ENCODE data around the gene SERPINA1. TPM values are rescaled to one million over a fixed set of nuclear protein-coding genes. Genes with fewer than 3 reads are reported as not detected.

The SERPINA1 gene
- total and polyA plus RNA-seq, 10 of the 15 experiments (the other 5 are each of a cell fraction or from before 2014, with no cell fraction given), result 0.16 to 6.6 (median 0.53) TPM

DNA sequence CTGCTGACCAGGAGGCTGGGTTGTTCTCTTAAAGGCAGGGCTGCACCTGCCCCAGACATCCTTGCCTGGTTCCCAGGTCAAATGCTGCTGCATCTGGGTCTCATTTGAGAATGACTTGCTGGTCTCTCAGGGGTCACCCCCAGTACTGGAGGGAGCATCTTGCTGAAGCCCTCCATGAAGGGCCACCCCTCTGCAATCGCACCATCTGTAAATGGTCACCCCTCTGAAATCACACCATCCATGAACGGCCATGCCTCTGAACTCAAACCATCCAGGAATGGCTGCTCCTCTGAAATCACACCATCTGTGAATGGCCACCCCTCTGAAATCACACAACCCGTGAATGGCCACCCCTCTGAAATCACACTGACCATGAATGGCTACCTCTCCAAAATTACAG is 58.0 kb downstream of the SERPINA1 start:
- in situ Hi-C loops (cut with MboI) (no loop called here), intact Hi-C loops (cut with micrococcal nuclease; ENCODE audit: unreplicated experiment) (no loop called here)
- CTCF ChIA-PET, result no interaction called here
- BruUV-seq (replicated peaks), result no TSS peak
- no peak for FAIRE-seq
- H3K4me2 ChIP-seq (ENCODE audit: control insufficient read depth, insufficient read depth), result no peak overlapping the region
- no peaks in the 10 kb centered on the region for H3K4me1 ChIP-seq (ENCODE audit: control insufficient read depth, insufficient read depth, low read length)
- no peak for ATAC-seq
- no peaks in the 10 kb centered on the region for H3K79me2 ChIP-seq (ENCODE audit: control insufficient read depth, insufficient read depth, low read length)
- DNase-seq (ENCODE audit: low read depth, low spot score), result no peak
- POLR2A ChIA-PET, result no interaction called here
- 32% methylated on average over 3 of the region's 3 CpGs for WGBS (ENCODE audit: insufficient coverage, insufficient replicate concordance, low lambda C conversion rate, missing lambda C conversion rate)
- no peak overlapping the region for H3K4me3 ChIP-seq
- no peaks in the 10 kb centered on the region for H3K36me3 ChIP-seq (ENCODE audit: control insufficient read depth in 2 of 2, insufficient read depth in 2 of 2, low read length in 1 of 2)
- H2AFZ ChIP-seq (ENCODE audit: control insufficient read depth, low read depth, low read length), result no peak overlapping the region
- H3K27ac ChIP-seq (ENCODE audit: control insufficient read depth, insufficient read depth), result no peak overlapping the region
- H3K9me3 ChIP-seq (replicated peaks; ENCODE audit: control insufficient read depth, insufficient read depth, low read length), result no peaks in the 10 kb centered on the region
- RAD21 ChIA-PET (ENCODE audit: unreplicated experiment), result no interaction called here
- H3K9ac ChIP-seq (ENCODE audit: control insufficient read depth, insufficient read depth, low read length), result no peak overlapping the region
- no peaks in the 10 kb centered on the region for H4K20me1 ChIP-seq (ENCODE audit: control insufficient read depth, insufficient read depth)
- H3K27me3 ChIP-seq (replicated peaks in 1 of 2; ENCODE audit: control insufficient read depth in 2 of 2, insufficient read depth in 2 of 2, low read length in 1 of 2), result no peaks in the 10 kb centered on the region
- SMC1A ChIA-PET (ENCODE audit: uncharacterized antibody, unreplicated experiment), result no interaction called here
- TF ChIP-seq, protein P1, sequence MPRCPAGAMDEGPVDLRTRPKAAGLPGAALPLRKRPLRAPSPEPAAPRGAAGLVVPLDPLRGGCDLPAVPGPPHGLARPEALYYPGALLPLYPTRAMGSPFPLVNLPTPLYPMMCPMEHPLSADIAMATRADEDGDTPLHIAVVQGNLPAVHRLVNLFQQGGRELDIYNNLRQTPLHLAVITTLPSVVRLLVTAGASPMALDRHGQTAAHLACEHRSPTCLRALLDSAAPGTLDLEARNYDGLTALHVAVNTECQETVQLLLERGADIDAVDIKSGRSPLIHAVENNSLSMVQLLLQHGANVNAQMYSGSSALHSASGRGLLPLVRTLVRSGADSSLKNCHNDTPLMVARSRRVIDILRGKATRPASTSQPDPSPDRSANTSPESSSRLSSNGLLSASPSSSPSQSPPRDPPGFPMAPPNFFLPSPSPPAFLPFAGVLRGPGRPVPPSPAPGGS (IDR thresholded peaks at IDR 0.05; ENCODE audit: borderline replicate concordance, insufficient read depth, low read depth, low read length, poor library complexity, severe bottlenecking), result no peak
- TF ChIP-seq POLR2A (IDR thresholded peaks at IDR 0.05; ENCODE audit: low read depth, low read length) (no peak), NR2C1 (IDR thresholded peaks at IDR 0.05) (no peak), BCL11A (IDR thresholded peaks at IDR 0.05; ENCODE audit: low read depth, low read length) (no peak), HDGF (IDR thresholded peaks at IDR 0.05) (no peak), STAT3 (IDR thresholded peaks at IDR 0.05; ENCODE audit: low read depth, low read length) (no peak), ZNF622 (IDR thresholded peaks at IDR 0.05) (no peak), NR2C2 (IDR thresholded peaks at IDR 0.05; ENCODE audit: borderline replicate concordance, control insufficient read depth, insufficient read length, low read depth) (no peak), CBX5 (IDR thresholded peaks at IDR 0.05; ENCODE audit: low read depth) (no peak), IRF4 (IDR thresholded peaks at IDR 0.05; ENCODE audit: low read depth, low read length) (no peak), MTA3 (IDR thresholded peaks at IDR 0.05; ENCODE audit: borderline replicate concordance, low read length) (no peak), GATAD2B (conservative IDR thresholded peaks at IDR 0.05; ENCODE audit: low read depth) (no peak), HCFC1 (IDR thresholded peaks at IDR 0.05; ENCODE audit: low read length) (no peak), CHD4 (IDR thresholded peaks at IDR 0.05) (no peak)
- TF ChIP-seq, protein P2, sequence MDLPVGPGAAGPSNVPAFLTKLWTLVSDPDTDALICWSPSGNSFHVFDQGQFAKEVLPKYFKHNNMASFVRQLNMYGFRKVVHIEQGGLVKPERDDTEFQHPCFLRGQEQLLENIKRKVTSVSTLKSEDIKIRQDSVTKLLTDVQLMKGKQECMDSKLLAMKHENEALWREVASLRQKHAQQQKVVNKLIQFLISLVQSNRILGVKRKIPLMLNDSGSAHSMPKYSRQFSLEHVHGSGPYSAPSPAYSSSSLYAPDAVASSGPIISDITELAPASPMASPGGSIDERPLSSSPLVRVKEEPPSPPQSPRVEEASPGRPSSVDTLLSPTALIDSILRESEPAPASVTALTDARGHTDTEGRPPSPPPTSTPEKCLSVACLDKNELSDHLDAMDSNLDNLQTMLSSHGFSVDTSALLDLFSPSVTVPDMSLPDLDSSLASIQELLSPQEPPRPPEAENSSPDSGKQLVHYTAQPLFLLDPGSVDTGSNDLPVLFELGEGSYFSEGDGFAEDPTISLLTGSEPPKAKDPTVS (IDR thresholded peaks at IDR 0.05; ENCODE audit: low read depth, low read length), result no peak
- TF ChIP-seq, protein P3, sequence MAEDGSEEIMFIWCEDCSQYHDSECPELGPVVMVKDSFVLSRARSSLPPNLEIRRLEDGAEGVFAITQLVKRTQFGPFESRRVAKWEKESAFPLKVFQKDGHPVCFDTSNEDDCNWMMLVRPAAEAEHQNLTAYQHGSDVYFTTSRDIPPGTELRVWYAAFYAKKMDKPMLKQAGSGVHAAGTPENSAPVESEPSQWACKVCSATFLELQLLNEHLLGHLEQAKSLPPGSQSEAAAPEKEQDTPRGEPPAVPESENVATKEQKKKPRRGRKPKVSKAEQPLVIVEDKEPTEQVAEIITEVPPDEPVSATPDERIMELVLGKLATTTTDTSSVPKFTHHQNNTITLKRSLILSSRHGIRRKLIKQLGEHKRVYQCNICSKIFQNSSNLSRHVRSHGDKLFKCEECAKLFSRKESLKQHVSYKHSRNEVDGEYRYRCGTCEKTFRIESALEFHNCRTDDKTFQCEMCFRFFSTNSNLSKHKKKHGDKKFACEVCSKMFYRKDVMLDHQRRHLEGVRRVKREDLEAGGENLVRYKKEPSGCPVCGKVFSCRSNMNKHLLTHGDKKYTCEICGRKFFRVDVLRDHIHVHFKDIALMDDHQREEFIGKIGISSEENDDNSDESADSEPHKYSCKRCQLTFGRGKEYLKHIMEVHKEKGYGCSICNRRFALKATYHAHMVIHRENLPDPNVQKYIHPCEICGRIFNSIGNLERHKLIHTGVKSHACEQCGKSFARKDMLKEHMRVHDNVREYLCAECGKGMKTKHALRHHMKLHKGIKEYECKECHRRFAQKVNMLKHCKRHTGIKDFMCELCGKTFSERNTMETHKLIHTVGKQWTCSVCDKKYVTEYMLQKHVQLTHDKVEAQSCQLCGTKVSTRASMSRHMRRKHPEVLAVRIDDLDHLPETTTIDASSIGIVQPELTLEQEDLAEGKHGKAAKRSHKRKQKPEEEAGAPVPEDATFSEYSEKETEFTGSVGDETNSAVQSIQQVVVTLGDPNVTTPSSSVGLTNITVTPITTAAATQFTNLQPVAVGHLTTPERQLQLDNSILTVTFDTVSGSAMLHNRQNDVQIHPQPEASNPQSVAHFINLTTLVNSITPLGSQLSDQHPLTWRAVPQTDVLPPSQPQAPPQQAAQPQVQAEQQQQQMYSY (CRISPR knock-in tag; IDR thresholded peaks at IDR 0.05), result no peak
- TF ChIP-seq, protein P4, sequence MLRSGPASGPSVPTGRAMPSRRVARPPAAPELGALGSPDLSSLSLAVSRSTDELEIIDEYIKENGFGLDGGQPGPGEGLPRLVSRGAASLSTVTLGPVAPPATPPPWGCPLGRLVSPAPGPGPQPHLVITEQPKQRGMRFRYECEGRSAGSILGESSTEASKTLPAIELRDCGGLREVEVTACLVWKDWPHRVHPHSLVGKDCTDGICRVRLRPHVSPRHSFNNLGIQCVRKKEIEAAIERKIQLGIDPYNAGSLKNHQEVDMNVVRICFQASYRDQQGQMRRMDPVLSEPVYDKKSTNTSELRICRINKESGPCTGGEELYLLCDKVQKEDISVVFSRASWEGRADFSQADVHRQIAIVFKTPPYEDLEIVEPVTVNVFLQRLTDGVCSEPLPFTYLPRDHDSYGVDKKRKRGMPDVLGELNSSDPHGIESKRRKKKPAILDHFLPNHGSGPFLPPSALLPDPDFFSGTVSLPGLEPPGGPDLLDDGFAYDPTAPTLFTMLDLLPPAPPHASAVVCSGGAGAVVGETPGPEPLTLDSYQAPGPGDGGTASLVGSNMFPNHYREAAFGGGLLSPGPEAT (IDR thresholded peaks at IDR 0.05; ENCODE audit: low read depth), result no peak
- TF ChIP-seq, protein P5, sequence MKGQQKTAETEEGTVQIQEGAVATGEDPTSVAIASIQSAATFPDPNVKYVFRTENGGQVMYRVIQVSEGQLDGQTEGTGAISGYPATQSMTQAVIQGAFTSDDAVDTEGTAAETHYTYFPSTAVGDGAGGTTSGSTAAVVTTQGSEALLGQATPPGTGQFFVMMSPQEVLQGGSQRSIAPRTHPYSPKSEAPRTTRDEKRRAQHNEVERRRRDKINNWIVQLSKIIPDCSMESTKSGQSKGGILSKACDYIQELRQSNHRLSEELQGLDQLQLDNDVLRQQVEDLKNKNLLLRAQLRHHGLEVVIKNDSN (IDR thresholded peaks at IDR 0.05; ENCODE audit: borderline replicate concordance, extremely low read length, insufficient read depth, low read depth, low read length), result no peak
